H4 (cell line): ENCODE results near the gene OR6C2. TPM values are rescaled to one million over a fixed set of nuclear protein-coding genes. Genes with fewer than 3 reads are reported as not detected.
"Not testable (repeated sequence)": the region's sequence is repeated elsewhere in the genome, so short reads cannot be mapped to it uniquely, and the experiment has no call there.

ENCODE experiments used
- DNase-seq: peaks from one replicate; pipeline ENCODE4 v3.0.0-alpha.2; 2015; ENCODE audit warnings: low spot score
- total RNA-seq: library from RNA; depleted of rRNA; stranded (reverse); fragments of >200 nt; shearing (Covaris generic); gene quantifications from 2 replicates; pipeline ENCODE4 v1.2.3, GENCODE V29; 2014; rRNA removed

The OR6C2 gene
- total RNA-seq, 1 experiment from 2014 or later: not detected

DNA sequence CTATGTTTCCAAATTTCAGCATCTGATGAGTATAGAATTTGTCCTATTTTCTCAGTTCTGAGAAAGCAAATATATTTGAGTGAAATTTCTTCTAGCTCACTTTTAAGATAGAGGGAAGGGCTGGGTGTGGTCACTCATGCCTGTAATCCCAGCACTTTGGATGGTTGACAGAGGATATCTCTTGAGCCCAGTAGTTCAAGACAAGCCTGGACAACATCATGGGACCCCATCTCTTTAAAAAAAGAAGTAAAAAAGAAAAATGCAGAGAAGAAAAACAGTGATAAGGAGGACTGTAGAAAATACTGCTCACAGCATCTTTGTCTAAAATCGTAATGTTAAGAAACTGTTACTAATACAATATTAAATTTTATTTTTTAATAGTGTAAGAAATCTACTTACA is 28.4 kb downstream of the OR6C2 start:
- DNase-seq: no peak

- not testable (repeated sequence) for DNase-seq
Measured at GRCh38 chr12:55479136-55479535, 35.3 kb downstream of the OR6C2 start.

DNA sequence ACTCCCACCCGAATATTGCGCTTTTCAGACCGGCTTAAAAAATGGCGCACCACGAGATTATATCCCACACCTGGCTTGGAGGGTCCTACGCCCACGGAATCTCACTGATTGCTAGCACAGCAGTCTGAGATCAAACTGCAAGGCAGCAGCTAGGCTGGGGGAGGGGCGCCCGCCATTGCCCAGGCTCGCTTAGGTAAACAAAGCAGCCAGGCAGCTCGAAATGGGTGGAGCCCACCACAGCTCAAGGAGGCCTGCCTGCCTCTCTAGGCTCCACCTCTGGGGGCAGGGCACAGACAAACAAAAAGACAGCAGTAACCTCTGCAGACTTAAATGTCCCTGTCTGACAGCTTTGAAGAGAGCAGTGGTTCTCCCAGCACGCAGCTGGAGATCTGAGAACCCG is 40.4 kb downstream of the OR6C2 start:
- not testable (repeated sequence) for DNase-seq

GRCh38 chr12:55492078-55492477 is 48.2 kb downstream of the OR6C2 start, which contains the start of gene OR6C68:
TSS of gene OR6C68 (plus strand) at chr12:55492378. CDS start at chr12:55492378, 0 bp downstream.
- DNase-seq: no peak

GRCh38 chr12:55495490-55495889 is 51.6 kb downstream of the OR6C2 start:
- DNase-seq: no peak

DNA sequence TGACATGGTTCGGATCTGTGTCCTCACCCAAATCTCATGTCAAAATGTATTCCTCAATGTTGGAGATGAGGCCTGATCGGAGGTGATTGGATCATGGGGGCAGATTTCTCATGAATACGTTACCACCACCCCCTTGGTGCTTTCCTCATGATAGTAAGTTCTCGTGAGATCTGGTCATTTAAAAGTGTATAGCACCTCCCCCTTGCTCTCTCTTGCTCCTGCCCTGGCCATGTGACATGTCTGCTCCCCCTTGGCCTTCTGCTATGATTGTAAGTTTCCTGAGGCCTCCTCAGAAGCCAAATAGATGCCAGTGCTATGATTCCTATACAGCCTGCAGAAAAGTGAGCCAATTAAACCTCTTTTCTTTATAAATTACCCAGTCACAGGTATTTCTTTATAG is 55.4 kb downstream of the OR6C2 start:
- no peak for DNase-seq

GRCh38 chr12:55499810-55500252 is 56.0 kb downstream of the OR6C2 start:
- DNase-seq: no peak

DNA sequence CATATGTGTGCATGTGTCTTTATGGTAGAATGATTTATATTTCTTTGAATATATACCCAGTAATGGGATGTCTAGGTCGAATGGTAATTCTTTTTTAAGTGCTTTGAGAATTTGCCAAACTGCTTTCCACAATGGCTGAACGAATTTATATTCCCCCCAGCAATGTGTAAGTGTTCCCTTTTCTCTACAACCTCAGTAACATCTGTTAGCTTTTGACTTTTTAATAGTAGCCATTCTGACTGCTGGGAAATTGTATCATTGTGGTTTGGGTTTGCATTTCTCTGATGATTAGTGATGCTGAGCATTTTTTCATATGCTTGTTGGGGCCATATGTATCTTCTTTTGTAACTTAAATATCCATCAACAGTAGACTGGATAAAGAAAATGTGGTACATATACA is 57.7 kb downstream of the OR6C2 start:
- no peak for DNase-seq

Other genes starting within 250 kb of the OR6C2 start
- gene OR10A7, start 223.1 kb upstream of the OR6C2 start, total RNA-seq: not detected in 2 replicates
- not detected in 2 replicates for gene OR6C74, start 199.5 kb upstream of the OR6C2 start, total RNA-seq
- gene OR6C6, start 147.5 kb upstream of the OR6C2 start, total RNA-seq: not detected in 2 replicates
- gene OR6C1, start 129.7 kb upstream of the OR6C2 start, total RNA-seq: not detected in 2 replicates
- not detected in 2 replicates for gene OR6C3, start 113.3 kb upstream of the OR6C2 start, total RNA-seq
- gene OR6C75, start 81.1 kb upstream of the OR6C2 start, total RNA-seq: not detected in 2 replicates
- not detected in 2 replicates for gene OR6C65, start 43.5 kb upstream of the OR6C2 start, total RNA-seq
- gene OR6C76, start 17.8 kb upstream of the OR6C2 start, total RNA-seq: not detected in 2 replicates
- not detected in 2 replicates for gene OR6C70, start 26.1 kb downstream of the OR6C2 start, total RNA-seq
- not detected in 2 replicates for gene OR6C68, start 48.3 kb downstream of the OR6C2 start, total RNA-seq
- gene OR6C4, start 105.5 kb downstream of the OR6C2 start, total RNA-seq: not detected in 2 replicates
- gene OR2AP1, start 128.4 kb downstream of the OR6C2 start, total RNA-seq: not detected in 2 replicates
- not detected in 2 replicates for gene OR10P1, start 192.8 kb downstream of the OR6C2 start, total RNA-seq